Esophagus squamous epithelium (tissue), 4 donors: ENCODE measurements around the gene SCAF8.

Source experiments
- CTCF ChIP-seq, 6 experiments: fragments of 450-650 bp in 4 of 6; fragments of 200-600 bp in 2 of 6; sonication (generic) in 2 of 6; IDR thresholded peaks; one replicate each; pipeline ENCODE4 v1.5.1; 2016 to 2019; ENCODE audit warnings: antibody characterized with exemption in 6 of 6, mild to moderate bottlenecking in 4 of 6, moderate library complexity in 4 of 6
- POLR2A ChIP-seq, 4 donors: fragments of 450-650 bp; IDR thresholded peaks; one replicate each; pipeline ENCODE4 v1.6.1; 2017; ENCODE audit warnings: antibody characterized with exemption in 4 of 4, mild to moderate bottlenecking in 4 of 4, moderate library complexity in 3 of 4

GRCh38 chr6:154792325-154792724, 59.1 kb downstream of the SCAF8 start:
- TF ChIP-seq CTCF (IDR thresholded peaks at IDR 0.05) (no peak), POLR2A (IDR thresholded peaks at IDR 0.05) (no peak)
